ENCODE results near the gene SPHK2.
A peak's percentile ranks its signal among the peaks of the same experiment; 100 is the strongest.

The SPHK2 gene

DNA sequence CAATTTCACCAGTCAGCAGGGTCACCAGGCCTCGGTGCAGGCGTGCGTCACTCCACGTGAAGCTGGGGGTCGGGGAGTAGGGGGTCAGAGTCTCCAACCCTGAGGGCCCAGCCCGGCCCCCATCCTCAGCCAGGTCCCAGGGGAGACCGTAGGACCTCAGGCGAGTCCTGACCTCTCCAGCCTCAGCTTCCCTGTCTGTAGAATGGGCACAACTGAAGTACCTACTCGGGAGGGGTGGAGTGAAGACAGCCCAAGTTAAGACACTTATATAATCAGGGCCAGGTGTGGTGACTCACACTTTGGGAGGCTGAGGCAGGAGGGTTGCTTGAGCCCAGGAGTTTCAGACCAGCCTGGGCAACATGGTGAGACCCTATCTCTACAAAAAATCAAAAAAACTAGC is 15.5 kb upstream of the SPHK2 start:
- no peak for DNase-seq

DNA sequence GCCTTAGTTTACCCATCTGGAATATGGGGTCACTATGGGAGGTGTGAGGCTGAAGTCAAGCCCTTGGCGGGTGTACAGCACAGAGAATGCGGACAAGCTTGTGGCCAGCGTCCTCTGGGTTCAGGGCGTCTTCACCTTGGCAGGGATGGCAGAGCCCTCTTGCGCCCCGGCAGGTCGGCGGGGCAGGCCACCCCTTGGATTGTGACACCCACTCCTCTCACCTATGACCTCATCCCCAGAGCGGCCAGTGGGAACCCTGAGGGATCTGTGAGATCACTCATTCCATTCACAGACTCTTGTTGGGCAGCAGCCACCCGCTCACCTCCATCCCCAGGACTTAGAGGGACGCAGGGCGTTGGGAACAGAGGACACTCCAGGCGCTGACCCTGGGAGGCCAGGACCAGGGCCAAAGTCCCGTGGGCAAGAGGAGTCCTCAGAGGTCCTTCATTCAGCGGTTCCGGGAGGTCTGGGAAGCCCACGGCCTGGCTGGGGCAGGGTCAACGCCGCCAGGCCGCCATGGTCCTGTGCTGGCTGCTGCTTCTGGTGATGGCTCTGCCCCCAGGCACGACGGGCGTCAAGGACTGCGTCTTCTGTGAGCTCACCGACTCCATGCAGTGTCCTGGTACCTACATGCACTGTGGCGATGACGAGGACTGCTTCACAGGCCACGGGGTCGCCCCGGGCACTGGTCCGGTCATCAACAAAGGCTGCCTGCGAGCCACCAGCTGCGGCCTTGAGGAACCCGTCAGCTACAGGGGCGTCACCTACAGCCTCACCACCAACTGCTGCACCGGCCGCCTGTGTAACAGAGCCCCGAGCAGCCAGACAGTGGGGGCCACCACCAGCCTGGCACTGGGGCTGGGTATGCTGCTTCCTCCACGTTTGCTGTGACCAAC is 12.6 kb upstream of the SPHK2 start, which contains the start of gene SPACA4:
Gene SPACA4 (plus strand): TSS at position 280 of the 896 bp plus-strand sequence. CDS start 237 bp downstream, at position 517.
- no peak for DNase-seq

DNA sequence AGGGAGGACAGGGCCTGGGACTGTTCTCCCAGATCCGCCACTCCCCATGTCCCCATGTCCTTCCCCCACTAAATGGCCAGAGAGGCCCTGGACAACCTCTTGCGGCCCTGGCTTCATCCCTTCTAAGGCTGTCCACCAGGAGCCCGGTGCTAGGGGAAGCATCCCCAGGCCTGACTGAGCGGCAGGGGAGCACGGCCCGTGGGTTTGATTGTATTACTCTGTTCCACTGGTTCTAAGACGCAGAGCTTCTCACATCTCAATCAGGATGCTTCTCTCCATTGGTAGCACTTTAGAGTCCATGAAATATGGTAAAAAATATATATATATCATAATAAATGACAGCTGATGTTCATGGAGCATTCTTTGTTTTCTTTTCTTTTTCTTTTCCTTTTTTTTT is 11.9 kb upstream of the SPHK2 start:
- DNase-seq: no peak

DNA sequence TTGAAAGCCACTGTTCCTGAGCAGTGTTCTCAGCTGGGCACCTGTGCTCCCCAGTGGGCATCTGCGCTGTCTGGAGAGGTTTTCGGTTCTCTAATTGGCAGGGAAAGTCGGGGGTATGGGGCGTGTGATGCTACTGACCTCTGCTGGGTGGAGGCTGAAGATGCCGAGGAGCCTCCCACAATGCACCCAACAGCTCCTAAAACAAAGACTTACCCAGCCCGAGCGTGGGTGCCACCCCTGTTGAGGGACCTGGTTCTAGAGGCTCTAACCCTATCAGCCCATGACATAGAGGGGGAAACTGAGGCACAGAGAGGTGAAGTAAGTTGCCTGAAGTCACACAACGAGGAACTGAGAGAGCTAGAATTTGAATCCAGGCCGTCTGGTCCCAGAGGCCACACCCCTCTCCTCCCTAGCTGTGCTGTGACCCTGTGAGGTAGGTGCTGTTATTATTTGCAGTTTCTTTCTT is 10.5 kb upstream of the SPHK2 start:
- DNase-seq: peak; percentile 71

DNA sequence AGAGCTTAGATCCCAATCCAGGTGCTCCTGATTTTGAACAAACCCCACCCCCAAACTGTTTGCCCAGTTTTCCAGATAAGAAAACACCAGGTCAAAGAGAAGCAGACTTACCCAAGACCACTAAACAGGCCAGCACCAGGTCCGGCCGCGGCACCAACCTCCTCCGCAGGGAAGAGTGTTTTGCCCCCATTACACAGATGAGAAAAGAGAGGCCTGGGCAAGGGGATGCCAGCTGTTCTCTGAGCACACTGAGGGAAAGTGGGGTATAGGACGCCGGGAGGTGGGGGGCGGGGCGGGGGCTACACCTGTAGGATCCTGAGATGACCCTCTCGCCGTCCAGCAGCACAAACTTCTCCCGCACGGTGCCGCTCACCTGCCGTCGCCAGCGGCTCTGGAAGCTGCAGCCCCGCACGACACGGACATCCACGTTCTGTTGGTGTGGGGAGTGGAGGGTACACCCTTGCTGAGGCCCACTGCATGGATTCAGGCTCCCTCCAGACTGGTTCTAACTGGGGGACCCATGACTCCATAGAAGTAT is 9.7 kb upstream of the SPHK2 start:
- no peak for DNase-seq

DNA sequence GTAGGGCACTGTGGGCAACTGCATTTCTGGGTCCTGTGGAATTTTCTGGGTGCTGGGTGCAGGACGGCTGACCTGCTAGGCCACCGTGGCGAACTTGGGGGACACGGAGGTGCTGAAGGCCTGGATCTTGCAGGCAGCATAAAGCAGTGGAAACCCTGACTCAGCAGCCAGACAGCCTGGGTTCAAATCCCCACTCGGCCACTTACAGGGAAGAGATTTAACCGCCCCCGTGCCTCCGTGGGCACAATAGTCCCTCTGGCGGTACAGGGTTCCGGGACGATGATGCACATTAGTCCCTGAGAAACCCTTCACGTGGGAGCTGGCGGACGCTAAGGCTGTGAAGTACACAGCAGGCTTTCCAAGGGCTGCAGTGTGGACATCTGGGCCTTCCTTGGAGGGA is 7.4 kb upstream of the SPHK2 start:
- no peak for DNase-seq

DNA sequence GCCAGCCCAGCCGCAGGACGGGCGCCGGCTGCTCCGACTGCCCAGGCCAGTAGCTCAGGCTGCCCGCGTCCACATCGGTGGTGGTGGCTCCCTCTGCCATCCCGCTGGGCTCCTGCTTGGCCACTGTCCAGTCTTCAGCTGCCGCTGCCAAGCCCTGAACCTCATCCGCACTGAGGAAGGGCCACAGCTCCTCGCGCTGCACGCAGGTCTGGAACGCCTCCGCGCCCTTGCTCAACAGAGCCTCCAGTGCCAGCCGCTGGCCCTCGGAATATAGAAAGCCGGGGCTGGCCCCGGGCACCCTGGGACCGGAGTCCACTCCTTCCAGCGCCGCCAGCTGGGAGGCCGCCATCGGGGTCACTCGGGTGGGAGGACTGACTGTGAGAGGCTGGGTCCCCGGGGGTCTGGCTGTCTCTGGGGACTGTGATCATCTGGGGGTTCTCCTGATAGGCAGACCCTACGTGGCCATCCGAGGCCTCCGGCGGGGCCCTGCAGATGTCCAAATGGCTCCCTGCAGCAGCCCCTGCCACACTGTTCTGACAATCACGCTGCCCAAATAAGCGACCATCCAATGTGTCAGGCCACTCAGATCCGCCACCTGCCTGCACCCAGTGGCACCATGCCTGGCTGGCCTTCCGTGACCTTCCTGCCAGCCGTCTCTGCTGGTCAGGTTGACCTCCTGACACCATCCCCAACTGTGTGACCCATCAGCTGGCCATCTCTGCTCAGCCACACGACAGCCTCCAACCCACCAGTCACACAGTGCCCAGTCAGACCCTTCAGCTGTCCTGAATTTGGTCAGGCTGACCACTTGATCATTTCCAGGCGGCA is 6.1 kb upstream of the SPHK2 start:
- peak; percentile 68 for DNase-seq

DNA sequence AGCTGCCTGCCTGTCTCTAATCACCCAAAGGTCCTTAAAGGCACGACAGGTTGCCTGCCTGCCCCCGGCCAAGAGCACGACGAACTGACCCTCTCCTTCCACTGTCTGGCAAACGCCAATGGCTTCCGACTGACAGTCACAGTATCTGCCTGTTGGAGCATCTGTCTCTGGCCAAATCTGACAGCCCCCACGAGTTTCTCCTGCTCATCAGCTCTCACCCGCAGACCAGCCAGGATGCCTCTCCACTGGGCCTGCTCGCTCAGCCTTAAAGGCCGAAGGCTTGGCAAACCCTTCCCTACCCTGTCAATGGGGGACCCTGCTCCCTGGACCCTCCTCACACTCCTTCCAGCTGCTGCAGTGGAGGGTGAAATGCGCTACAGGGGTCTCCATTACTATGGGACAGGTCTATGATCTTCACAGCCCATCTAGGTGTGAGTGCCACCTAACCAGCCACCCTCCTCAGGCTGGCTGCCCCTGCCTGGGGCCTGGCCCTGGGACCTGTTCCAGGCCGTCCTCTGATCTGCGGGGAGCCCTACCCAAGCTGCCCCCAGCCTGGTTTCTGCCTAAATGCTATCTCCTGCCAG is 5.4 kb upstream of the SPHK2 start:
- DNase-seq: peak; percentile 76

DNA sequence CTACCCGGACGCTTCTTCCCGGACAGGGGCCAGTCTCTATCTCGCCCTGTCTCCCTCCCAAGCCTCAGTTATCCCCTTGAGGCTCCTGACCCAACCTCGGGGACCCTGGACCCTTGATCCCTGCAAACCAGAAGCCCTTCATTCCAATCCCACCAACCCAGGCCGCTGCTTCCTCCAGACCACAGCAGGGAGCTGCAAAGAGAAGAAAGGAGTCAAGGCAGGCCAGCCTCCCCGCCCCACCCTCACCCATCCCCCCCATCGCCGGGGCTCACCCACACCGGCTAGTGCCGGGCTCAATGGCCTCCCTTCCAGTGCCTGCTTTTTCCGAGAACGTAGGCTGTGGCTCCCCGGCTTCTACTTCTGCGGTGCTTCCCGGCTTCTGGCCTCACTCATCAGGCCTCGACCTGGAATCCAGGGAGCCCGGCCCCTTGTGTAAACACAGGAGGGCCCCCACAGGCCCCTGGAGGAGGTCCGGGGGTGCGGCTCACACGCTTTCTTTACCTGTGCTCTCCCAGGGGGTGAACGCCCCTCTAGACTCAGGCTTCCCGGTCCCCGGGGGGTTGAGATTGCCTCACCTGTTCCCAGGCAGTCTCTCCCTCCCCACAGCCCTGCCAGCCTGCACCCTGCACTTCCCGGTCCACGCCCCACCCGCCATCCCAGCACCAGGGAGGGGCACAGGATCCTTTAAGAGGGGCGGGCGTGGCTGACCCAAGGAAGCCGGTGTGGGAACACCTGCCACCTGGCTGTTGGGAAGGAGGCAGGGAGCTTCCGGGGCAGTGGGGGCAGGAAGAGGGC is 4.7 kb upstream of the SPHK2 start, which contains the start of gene FAM83E:
Gene FAM83E (minus strand): TSS at position 641 of the 795 bp plus-strand sequence. CDS start 1,704 bp downstream, outside the sequence.
- DNase-seq: no peak

DNA sequence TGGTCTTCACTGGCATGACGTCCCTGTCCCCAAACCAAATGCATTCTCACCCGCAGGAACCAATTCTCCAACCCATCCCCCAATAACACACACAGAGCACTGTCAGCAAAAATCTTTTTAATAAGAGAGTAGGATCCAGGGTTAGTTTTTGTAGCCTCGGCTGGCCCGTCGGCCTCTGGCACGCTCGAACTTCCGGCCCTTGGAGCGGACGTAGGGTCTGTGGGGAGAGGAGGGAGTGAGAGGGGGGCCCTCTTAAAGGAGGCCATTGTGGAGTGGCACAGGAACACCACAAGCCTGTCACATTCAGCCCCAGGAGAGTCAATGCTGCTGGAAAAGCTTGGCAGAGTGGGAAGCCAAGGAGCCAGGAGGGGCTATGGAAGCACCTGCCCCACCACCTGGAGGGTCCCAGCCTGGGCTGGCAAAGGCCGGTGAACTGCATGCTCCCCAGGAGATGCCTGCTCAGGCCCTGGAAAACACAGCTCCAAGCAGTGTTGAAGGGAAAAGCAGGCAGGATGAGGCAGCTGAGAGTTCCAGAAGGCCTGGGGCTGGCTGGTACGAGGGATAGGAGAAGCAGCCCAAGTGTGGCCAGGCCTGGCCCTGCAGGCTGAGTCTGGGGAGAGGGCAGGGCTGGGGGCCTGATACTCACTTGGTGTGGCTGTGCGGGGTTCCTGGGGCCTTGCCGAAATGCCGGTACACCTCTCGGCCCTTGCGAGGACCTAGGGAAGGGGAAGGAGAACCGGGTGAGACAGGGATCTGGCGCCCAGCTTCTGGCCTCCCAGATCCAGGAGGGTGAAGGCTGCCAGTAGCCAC is 3.9 kb upstream of the SPHK2 start:
- DNase-seq: no peak

DNA sequence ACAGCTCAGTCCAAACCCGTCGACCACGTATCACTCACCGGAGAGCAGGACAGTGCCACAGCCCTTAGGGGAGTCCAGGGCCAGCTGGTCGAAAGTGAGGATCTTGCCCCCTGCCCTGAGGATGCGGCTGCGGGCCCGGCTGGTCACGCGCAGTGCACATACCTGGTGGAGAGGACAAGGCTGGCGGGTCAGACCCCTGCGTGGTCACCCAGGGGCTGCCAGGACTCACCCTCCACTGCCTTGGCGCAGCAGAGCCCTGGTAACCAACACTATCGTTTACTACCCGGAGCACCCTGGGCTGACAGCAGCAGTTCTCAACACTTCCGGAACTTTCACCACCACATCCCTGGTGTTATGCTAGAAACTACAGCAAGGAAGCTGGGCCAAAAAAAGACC is 3.3 kb upstream of the SPHK2 start:
- no peak for DNase-seq

DNA sequence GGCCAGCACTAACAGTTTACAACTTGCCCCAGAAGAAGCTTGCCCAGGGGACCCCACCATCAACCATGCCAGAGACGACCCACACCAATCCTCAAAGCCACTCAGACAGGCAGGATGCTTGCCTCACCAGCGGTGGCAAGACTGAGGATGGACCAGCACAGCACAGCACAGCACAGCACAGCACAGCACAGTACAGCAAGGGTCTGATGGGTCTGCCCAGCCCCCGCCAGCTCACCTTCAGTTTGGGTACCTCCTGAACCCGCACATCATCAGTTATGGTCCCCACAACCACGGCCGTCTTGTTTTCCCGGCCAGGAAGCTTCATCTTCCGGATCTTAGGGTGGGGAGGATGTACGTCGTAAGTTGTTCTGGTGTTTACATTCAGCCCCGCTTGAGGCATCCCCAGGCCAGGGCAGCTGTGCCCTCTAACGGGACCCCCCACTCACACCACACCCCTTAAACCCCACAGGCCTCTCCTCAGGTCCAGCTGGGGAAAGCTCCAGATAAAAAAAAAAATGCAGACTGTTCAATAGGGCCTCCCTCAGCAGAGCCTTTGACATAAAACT is 2.7 kb upstream of the SPHK2 start:
- no peak for DNase-seq

DNA sequence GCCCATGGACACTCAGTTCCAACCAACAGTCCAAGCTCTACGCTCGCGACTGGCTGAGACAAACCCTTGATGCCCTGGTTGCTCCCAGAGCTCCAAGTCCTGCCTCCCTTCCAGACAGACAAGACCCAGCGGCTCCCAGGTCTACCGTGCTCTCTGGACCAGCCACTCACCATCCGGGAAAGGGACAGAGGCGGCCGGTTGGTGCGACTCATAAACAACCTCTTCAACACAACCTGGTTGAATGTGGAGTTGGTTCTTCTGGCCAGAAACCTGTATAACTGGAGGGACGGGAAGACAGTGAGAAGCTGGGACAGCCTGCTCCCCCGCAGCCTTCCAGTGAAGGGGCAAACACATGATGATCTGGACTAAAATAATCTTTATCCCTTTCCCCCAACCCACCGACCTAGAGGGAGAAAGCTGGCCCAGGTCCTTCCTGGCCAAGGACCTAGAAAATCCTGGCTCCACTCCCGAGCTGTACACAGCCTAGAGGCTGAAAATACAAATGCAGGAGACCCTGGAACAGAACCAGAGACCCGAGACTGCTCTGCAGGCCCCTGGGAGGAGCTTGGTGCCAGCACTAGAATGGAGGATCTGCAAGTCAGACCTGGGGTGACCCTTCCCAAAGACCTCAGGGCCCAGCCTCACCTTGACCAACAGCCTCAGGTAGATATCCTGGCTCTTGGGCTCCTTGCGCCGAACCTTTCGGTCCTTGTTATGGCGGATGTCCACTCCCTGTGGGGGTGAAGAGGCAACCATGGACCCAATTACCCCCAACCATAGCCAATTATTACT is 2.0 kb upstream of the SPHK2 start:
- no peak for DNase-seq

DNA sequence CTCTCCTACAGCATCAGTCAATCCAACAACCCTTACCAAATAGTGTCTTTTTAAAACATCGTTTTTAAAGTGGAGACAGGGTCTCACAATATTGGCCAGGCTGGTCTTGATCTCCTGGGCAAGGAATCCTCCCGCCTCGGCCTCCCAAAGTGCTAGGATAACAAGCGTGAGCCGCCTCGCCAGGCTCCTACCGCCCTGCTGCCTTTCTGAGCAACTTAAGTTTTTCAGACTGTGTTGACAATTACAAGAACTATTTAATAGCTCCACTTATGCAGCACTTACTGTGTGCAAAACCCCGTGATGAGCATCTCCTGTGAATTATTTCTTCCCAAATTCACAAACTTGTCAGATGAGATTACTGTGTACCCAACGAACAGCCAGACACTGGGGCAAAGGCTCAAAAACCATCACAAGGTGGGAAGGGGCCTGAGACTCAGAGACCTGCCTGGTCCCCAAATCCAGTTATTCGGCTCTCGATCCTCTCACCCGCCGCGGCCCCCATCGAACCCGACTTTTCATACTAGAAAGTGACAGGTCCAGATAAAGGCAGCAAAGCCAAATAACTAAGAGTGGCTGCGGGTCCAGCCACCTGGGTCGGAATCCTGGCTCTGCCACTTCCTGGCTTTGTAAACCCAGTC is 909 bp upstream of the SPHK2 start:
- no peak for DNase-seq

DNA sequence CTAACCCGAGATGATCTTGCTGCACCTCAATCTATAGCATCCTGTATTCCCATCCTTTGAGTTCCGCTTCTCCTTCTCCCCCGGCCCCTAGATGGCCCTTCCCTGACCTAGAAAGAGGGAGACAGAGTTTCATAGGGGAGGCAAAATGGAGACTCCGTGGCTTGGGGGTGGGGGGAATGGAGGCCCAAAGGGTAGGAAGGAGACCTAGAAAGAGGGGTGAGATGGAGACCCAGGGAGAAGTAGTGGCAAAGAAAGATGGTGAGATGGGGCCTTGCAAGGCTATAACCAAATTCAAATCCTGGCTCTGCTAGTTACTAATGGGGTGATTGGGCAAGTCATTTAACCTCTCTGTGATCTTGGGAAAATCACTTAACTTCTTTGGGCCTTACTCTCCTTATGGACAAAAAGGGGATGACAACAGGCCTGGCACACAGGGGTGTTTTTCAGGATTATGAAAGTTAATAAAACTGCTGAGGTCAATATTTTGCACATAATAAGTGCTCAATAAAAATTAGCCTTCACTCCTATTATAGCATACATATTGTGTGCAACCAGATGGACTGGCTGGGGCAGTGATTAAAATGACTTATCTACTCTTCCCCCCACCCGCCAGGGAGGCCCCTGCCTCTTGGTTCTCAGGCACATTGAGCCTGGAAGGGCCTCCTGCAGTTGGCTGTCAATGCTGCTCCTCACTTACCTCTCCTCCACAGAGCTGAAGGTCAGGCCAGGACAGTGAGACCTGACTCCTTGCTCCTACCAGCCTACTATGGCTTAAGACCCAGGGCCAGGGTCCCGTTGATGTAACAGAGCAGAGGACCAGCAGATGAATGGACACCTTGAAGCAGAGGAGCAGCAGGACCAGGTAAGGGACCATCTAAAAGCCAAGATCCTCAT is 633 bp downstream of the SPHK2 start:
- DNase-seq: no peak

DNA sequence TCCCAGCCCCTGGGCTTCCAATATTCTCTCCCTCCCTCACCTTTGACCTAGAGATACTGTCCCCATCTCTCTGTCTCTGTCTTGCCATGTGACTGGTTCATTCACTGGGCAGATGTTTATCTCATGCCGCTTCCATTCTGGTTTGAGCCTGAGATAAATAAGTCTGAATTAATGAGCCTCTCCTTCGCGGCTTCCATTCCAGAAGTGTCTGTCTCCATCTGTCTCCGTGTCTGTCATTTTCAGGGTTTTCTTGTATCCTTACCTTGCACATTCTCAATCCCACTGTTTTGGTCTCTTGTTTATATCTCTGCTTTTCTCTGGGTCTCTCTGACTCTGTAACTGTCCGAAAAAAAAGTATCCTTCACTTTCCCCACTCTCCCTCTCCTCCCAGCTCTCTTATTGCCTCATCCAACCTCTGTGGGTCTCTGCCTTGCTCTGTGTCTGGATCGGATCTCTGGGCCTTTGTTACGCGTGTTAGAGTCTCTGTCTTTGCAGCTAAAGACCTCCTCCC is 4.3 kb downstream of the SPHK2 start:
- DNase-seq: no peak

DNA sequence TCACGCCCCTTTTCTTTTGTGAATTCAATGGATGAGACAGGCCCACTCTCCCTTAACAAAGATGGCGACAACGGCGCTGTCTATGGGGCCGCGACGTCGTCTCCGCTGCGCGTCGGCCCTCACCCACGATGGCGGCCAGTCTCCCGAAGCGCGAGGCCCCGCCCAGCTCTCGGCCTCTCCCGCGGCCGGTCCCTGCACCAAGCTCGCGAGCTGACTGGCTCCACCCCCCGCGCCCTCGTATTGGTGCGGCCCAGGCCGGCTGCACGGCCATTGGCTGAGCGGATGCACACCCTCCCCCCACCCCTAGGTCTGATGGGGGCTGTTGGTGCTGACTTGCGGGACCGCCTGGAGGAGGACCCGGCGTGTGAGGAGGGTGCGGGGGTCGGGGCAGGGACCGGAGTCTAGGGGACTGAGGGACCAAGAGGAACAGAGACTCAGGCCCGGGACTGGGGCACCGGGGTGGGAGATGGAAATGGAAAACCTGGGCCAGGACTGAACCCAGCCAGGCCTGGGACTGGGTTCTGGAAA is 4.8 kb downstream of the SPHK2 start:
- DNase-seq: peak; percentile 98

Data from activated CD8-positive, alpha-beta memory T cell treated with anti-CD3 and anti-CD28 coated beads for 24 hours (primary cell).